NCI-H1417 (cell line): ENCODE data around the gene BANP.
"Not testable (repeated sequence)": the region's sequence is repeated elsewhere in the genome, so short reads cannot be mapped to it uniquely, and the experiment has no call there.

Experiments used
- DNase-seq, 3 experiments: peaks; one replicate each; lab custom pipeline; 2025; lab: John Stamatoyannopoulos, UW

BANP gene

DNA sequence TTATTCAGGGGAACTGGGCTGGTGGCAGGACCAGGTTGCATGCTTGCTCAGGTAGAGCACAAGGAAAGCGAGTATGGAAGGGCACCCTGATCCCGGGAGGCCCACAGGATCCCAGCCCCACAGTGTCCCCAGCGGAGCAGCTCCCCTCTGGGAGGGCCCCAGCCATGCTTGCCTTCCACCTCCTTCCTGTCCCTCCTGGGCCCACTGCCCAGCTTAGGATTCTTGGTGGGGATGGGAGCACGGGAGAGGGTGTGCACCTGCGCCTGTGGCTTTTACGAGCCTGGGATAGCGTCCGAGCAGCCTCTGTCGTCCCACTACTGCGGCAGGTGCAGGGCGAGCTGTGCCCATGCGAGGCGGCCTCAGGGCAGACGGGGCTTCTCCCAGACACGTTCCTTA is 114.5 kb downstream of the BANP start:
- DNase-seq, result no peak

DNA sequence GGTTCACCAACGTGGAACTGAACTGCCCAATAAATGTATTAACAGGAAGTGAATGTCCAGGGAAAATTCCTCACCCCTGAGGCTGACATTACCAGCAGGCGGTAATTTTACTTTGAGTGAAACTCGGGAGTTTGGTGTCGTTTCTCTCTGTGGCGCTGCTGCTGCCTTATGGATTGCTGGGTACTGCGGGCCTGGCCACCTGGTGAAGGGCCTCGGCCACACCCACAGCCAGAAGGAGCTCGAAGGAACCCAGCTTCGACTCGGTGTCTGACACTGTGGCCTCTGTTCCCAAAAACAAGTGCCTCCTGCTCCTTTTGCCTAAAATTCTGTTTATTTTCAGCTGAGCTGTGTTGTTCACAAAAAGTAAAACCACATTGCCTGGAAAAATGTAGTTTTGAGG is 115.0 kb downstream of the BANP start:
- DNase-seq, result no peak

DNA sequence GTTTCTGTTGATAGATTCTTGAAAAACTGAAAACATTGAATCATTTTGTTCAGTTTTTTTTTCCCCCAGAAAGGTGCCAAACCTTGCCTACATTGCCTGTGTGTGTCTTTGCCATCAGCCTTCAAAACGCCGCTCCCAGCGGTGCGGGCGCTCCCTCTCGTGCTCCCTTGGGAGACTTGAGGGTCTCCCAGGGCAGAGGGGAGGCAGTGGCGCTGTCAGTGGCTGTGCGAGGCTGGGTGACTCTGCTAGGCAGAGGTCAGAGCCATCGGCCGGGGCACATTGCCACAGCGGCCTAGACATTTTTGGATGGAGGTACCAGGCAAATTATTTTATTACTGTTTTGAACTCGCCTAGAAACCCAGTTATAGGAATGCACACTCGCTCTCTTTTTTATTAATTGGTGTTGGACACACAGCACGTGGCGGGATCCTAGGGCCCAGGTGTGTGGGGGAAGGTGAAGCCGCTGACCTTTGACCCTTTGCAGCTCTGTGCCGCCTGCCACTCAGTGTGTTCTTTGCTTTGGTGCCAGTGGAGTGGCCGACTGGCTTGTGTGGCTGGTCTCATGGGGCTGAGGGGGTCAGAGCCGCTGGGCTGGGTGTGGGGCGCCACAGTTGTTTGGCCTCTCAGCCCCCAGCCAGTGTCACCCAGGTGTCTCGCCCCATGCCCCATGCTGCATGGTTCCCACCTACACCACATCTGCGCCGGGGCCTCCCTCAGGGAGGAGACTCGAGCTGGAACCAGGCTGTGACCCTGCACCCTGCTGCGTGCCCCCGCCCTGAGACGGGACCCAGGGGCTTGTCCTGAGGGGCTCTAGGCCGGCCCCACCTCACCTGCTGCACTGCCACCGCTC is 115.7 kb downstream of the BANP start:
- DNase-seq, result no peak

DNA sequence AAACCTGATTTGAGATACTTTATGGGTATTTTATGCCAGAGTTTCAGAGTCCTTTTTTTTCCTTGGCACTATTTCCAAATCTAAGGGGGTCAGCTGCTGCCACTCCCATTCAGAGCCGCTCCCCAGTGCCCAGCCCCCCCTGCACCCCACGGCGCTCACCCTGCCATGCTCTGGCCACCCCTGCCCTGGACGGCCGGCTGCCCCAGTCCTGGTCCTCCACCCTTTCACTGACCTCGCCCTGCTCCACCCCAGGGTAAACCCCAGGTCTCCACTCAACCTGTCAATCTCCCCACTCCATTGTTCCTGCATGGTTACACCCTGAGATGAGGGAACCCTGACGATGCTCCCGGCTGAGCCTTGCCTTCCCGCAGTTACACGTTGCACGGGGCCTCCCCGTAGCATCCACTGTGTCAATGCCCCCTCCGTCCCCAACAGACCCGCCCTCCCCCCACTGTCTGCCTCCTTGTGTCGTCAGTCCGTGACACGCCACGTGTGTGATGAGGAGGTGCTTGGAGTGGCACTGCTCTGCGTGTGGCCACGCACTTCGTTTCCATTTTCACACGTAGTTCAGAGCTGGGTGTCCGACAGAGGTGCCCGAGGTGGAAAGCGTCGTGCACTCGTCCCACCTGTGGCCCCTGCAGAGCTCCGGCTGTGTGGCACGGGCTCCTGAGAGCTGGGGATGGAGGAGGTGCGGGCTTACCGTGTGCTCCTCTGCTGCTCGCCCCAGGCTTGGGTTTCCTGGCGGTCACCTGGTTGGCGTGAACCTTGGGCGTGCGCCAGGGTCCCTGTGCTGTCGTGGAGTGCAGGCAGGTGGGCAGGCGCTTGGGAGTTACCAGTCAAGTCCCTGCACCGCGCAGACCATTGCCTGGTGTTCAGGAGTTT is 116.5 kb downstream of the BANP start:
- no peak for DNase-seq

- DNase-seq, result no peak
Observed at GRCh38 chr16:88068476-88069396, 117.5 kb downstream of the BANP start.

DNA sequence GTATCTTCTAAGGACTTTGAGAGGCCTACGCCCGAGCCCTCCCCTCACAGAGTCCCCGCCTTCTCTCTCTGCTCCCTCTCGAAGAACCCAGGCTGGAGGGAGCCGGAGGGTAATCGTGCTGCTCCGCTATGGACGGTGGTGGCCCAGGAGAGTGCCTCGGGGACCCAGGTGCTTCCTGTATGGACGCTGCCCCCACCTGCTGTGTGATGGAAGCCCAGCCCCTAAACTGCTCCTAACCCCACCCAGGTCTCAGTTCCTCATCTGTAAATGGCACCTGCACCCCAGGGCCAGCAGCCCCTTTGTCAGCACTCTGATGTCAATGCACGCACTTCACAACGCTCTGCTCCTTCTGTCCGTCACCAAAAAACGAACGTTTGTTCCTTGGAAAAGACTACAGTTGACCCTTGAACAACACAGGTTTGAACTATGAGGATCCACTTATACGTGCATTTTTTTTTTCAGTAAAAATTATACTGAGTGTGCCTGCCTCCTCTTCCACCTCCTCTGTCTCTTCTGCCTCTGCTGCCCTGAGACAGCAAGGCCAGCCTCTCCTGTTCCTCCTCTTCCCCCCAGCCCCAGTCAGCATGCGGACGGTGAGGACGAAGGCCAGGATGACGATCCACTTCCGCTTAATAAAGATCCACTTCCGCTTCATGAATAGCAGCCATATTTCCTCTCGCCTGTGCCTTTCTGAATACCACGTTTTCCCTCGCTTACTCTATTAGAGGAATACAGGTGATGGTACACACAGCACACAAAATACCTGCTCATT is 118.3 kb downstream of the BANP start:
- no peak for DNase-seq

DNA sequence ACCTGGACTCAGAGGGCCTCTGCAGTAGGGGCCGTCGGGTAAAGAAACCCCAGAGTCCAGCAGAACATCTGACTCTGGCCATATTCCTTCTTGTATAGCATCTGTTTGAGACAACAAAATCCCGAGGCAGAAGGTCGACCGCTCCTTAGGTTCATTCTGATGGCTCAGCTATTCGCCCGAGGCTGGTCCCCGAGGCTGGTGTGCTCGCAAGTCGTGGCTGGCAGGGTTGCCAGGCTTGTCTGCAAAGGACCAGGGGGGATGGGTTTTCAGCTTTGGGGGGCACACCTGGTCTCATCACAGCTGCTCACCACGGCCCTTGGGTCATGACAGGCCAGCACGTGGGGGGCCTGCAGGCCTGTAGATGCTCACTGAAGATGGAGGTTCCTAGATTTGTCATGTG is 119.1 kb downstream of the BANP start:
- DNase-seq, result no peak

DNA sequence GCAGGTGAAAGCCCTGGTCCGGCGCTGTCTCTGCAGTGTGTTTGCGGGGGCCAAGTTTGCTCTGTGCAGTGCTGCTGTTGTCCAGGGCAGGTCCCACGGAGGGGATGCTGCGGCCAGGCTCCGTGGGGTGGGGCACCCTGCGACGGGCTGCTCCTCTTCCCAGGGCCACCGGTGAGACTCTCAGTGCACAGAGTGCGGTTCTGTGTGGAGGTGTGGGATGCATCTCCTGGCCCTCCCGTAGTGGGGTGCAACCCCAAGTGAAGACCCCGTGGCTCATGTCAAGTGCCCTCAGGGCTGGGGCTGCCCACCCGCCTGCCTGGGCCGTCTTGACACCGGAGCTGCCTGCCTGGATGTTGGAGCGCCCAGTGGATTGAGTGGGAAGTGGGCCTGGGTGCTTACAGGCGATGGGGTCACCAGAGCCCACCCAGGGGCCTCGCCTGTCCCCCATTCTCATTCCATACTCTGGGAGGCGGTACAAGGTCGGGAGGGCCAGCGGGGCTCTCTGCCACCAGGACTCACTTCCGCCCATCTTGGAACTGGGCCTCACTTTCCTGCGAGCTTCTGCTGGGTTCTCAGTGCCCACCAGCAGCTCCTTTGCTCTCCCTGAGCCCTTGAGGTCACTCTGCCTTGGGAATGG is 119.9 kb downstream of the BANP start:
- DNase-seq, result no peak

DNA sequence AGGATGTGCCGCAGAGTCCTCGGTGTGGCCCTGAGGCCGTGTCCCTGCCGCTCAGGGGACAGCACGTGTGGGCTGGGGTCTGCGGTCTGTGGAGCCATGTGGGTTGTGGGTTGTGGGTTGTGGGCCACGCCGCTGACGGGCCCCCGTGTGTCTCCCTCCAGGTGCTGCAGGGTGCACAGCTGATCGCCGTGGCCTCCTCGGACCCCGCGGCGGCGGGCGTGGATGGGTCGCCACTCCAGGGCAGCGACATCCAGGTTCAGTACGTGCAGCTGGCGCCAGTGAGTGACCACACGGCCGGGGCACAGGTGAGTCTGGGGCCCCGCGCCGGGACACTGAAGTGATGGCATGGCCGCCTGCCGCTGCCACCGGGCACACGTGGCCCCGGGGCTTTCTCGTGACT is 120.7 kb downstream of the BANP start:
- DNase-seq, result no peak

- no peak for DNase-seq
Observed at GRCh38 chr16:88072571-88073001, 121.4 kb downstream of the BANP start.

DNA sequence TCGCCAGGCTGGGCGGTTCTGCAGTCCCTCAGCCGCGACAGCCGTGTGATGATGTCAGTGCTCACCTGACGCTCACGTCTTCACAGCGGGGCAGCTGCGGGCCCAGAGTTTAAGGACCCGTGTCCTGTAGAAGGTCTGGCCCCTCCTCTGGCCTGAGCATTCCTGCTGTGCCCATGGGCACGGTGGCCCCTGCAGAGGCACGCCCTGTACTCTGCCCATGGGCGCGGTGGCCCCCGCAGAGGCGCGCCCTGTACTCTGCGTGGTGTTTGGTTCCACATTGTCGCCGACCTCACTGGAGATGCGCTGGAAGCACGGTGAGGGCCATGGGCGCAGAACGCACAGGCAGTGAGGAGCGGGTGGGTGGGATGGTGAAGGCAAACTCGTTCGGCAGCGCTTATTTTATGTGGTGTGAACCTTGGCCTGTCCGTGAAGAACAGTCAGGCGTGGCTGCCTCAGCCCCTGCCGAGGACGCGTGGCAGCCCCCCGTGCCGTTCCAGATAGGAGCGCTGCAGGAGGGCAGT is 122.0 kb downstream of the BANP start:
- no peak for DNase-seq

DNA sequence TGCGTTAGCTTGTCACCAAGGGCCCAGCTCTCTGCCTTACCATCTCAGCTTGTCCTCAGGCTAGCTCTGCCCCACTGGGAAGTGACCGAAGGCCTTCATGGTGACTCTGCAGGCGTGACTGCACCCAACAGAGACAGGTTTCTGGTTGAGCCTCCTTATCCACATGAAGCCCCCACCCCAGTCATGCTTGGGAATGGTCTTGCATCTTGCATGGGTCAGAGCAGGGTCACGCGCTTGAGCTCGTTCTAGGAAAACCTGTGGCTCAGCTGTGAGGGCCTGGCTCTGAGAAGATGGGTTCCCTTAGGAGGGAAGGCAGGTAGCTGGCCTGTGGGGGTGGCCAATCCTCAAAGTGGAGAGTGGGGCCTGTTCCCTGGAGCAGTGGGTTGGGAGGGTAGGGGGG is 122.8 kb downstream of the BANP start:
- no peak for DNase-seq

- no peak for DNase-seq
Observed at GRCh38 chr16:88076211-88076931, 125.1 kb downstream of the BANP start.

- not testable (repeated sequence) for DNase-seq
Observed at GRCh38 chr16:88076932-88077320, 125.7 kb downstream of the BANP start.

GRCh38 chr16:88077328-88078108 is 126.3 kb downstream of the BANP start:
- no peak for DNase-seq

DNA sequence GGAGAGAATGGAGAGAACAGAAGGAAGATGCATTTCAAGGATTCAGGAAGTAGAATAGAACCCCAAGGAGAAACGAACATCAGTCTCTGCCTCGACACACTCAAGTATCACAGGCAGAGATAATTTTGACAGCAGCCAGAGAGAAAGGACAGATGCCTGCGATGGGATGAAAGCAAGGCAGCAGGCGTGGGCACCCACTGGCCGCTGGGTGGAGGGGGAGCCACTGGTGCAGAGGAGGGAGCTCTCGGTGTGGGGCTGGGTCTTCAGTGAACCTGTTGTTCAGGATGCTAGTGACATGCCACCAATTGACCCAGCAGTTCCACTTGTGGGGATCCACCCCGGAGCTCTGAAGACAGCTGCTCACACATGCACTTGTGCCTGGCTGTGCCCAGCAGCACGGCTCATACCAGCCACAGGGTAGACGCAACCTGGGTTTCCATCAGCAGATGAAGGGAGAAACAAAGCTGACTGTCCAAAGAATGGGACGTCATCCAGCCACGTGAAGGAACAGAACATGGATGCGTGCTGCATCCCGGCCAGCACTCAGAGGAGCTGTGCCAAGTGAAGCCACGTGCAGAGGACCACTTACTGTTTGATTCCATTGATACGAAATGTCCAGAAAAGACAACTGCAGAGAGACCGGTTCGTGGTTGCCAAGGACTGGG is 127.0 kb downstream of the BANP start:
- no peak for DNase-seq

DNA sequence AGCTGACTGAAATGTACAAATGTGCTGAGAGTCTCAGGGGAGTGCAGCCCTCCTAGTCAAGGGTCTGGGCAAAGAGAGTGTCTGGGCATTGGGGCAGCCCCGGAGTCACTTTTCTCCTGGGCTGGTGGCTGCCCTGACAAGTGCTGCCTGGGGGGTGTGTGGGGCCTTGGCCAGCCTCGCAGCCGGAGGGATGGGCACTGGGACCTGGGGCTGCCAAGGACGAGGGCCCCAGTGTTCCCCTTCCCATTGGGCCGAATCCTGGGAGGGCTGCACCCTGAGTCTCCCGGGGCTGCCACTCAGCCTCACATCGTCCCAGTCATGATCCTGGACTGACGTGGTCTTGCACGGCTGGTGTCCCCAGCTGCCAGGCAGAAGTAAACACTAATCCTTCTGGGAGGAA is 132.3 kb downstream of the BANP start:
- no peak for DNase-seq

DNA sequence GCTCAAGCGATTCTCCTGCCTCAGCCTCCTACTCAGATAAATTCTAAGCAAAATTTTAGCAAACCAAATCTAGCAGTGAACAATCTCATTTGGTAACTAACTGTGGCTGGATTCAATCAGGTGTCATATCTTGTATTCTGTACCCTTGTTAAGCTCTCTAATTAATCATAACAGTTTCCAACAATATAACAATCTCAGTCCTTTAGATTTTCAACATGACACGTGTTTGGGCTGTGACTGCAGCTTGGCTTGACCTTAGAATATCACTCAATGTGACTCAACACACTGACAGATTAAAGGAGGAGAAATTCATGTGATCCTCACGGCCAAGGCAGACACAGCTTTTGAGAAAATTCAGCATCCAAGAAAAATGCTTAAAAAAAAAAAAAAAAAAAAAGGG is 133.6 kb downstream of the BANP start:
- DNase-seq, result no peak
